MCF 10A (cell line): ENCODE results near the gene PPT2. TPM values are rescaled to one million over a fixed set of nuclear protein-coding genes. Genes with fewer than 3 reads are reported as not detected.

Source experiments
- BruUV-seq: library from RNA; stranded (reverse); fragments of 400-500 nt; replicated peaks from 2 replicates; lab custom pipeline; 2021; lab: Mats Ljungman, UMichigan
- CTCF ChIA-PET: fragments of 300-600 bp; sonication (Branson Sonifier 250); formaldehyde crosslinking; extraction: SDS; loops from one replicate; lab custom pipeline; 2021; ENCODE audit warnings: antibody characterized with exemption, inconsistent platforms; lab: Yijun Ruan, JAX
- POLR2A ChIA-PET: fragments of 300-600, 350-650 bp; sonication (Branson Sonifier 250); formaldehyde crosslinking; extraction: SDS; loops from one replicate; lab custom pipeline; 2020; ENCODE audit warnings: antibody characterized with exemption, inconsistent platforms; lab: Yijun Ruan, JAX
- DNase-seq: peaks from one replicate; pipeline ENCODE4 v3.0.0-alpha.2; 2018; ENCODE audit not compliant: unreplicated experiment
- H3K27ac Mint-ChIP-seq: one replicate; pipeline ENCODE4 v1.8.0; 2022; ENCODE audit warnings: mild to moderate bottlenecking, low read depth, mixed read lengths; ENCODE audit not compliant: unreplicated experiment
- H3K27me3 Mint-ChIP-seq: one replicate; pipeline ENCODE4 v1.8.0; 2022; ENCODE audit warnings: mixed read lengths; ENCODE audit not compliant: insufficient read depth, unreplicated experiment
- H3K36me3 Mint-ChIP-seq: one replicate; pipeline ENCODE4 v1.8.0; 2022; ENCODE audit warnings: mild to moderate bottlenecking, moderate library complexity, mixed read lengths; ENCODE audit not compliant: insufficient read depth, unreplicated experiment
- H3K4me1 Mint-ChIP-seq: one replicate; pipeline ENCODE4 v1.8.0; 2022; ENCODE audit warnings: mixed read lengths; ENCODE audit not compliant: insufficient read depth, unreplicated experiment
- H3K4me3 Mint-ChIP-seq: one replicate; pipeline ENCODE4 v1.8.0; 2022; ENCODE audit warnings: mild to moderate bottlenecking, moderate library complexity, mixed read lengths; ENCODE audit not compliant: unreplicated experiment
- H3K9me3 Mint-ChIP-seq: one replicate; pipeline ENCODE4 v1.8.0; 2022; ENCODE audit warnings: mixed read lengths; ENCODE audit not compliant: unreplicated experiment
- intact Hi-C: fragments of 100-400 bp; cut with micrococcal nuclease; formaldehyde crosslinking; loops from 2 replicates; pipeline ENCODE4 v1.14.1; 2022
- total RNA-seq: library from RNA; stranded (reverse); gene quantifications from 2 replicates; pipeline ENCODE4 v1.2.3, GENCODE V29; 2022
- TF ChIP-seq, protein P1 (sequence below): fragments of 200-600 bp; IDR thresholded peaks from one replicate; pipeline ENCODE4 v1.8.0; 2022; ENCODE audit warnings: antibody characterized with exemption, mild to moderate bottlenecking; ENCODE audit not compliant: unreplicated experiment

Gene PPT2
- total RNA-seq, 1 experiment from 2014 or later = 3.7 TPM

DNA sequence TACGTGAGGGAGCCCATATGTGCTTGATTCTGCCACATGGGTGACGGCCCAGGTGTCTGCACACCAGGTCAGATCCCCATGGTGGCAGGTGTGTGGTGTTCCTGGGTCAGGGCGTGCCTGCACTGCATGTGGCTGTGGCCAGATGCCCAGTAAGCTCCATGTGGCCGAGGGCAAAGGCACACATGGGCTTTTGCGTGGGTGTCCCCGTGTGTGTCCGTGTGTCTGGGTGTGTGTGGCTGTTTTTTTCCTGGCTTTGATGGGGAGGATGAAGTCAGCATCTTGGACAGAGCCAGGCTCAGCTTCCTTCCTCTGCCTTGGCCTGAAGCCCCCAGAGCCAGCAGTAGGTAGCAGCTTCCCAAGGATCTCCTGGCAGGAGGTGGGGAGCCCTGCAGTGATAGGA, 43.3 kb upstream of the PPT2 start:
- ChIA-PET CTCF (interaction anchor here (0.8 to 4.7 kb wide), 3 partner anchors 7 to 47 kb away, joined by 3 to 31 read pairs (median 4); no protein-coding TSS in a partner anchor), POLR2A (interaction anchor here (0.6 to 1.5 kb wide), 7 partner anchors 9 to 828 kb away, joined by 3 to 7 read pairs (median 3); partner anchors contain the start of genes AGPAT1 and ATF6B)
- BruUV-seq = no TSS peak
- Mint-ChIP-seq H3K27me3 (peaks cover 18% of the 10 kb centered on the region), H3K4me3 (no peak overlapping the region), H3K27ac (no peak overlapping the region), H3K4me1 (peaks cover 51% of the 10 kb centered on the region), H3K9me3 (no peaks in the 10 kb centered on the region), H3K36me3 (peaks cover 31% of the 10 kb centered on the region)
- no peak for DNase-seq
- TF ChIP-seq, protein P1, sequence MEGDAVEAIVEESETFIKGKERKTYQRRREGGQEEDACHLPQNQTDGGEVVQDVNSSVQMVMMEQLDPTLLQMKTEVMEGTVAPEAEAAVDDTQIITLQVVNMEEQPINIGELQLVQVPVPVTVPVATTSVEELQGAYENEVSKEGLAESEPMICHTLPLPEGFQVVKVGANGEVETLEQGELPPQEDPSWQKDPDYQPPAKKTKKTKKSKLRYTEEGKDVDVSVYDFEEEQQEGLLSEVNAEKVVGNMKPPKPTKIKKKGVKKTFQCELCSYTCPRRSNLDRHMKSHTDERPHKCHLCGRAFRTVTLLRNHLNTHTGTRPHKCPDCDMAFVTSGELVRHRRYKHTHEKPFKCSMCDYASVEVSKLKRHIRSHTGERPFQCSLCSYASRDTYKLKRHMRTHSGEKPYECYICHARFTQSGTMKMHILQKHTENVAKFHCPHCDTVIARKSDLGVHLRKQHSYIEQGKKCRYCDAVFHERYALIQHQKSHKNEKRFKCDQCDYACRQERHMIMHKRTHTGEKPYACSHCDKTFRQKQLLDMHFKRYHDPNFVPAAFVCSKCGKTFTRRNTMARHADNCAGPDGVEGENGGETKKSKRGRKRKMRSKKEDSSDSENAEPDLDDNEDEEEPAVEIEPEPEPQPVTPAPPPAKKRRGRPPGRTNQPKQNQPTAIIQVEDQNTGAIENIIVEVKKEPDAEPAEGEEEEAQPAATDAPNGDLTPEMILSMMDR = no peak
- intact Hi-C loops = no loop called here

DNA sequence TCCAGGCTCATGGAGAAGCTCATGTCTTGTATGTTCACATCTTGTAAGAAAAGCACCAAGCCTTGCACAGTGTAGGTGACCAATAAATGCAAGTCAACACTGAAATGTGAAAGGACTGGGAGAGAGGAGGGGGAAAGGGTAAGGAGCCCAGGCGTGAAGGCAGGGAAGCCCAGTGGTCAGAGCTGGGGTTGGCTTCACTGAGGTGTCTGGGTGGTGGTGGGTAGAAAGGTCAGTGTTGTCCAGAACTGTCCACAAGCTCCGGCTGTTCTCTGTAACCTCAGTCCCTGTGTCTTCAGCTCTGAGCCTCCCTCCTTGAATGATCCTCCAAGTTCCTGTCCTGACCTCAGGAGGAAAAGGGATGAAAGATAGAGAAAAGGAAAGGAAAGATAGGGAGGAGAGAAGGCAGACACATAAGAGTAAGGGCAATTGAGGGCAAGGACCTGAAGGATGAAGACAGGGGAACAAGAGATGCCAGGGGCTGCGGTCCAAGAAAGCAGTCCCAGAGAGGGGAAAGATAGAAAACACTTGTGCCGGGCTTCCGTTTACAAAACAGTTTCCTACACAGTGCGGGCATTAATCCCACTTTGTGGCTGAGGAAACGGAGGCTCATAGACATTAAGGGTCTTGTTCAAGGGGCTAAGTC, 42.4 kb upstream of the PPT2 start:
- peaks cover 18% of the 10 kb centered on the region for H3K27me3 Mint-ChIP-seq
- ChIA-PET CTCF (interaction anchor here (0.8 kb wide), 1 partner anchor 10 kb away, joined by 4 read pairs; no protein-coding TSS in a partner anchor), POLR2A (interaction anchor here (0.8 to 1.5 kb wide), 4 partner anchors 9 to 84 kb away, joined by 3 to 7 read pairs (median 4); partner anchors contain the start of gene ATF6B)
- H3K9me3 Mint-ChIP-seq = no peaks in the 10 kb centered on the region
- no peak overlapping the region for H3K4me3 Mint-ChIP-seq
- intact Hi-C loops = no loop called here
- peaks cover 51% of the 10 kb centered on the region for H3K4me1 Mint-ChIP-seq
- no peak overlapping the region for H3K27ac Mint-ChIP-seq
- no peak for DNase-seq
- H3K36me3 Mint-ChIP-seq = peaks cover 40% of the 10 kb centered on the region
- TF ChIP-seq, protein P1 = no peak
- no TSS peak for BruUV-seq

DNA sequence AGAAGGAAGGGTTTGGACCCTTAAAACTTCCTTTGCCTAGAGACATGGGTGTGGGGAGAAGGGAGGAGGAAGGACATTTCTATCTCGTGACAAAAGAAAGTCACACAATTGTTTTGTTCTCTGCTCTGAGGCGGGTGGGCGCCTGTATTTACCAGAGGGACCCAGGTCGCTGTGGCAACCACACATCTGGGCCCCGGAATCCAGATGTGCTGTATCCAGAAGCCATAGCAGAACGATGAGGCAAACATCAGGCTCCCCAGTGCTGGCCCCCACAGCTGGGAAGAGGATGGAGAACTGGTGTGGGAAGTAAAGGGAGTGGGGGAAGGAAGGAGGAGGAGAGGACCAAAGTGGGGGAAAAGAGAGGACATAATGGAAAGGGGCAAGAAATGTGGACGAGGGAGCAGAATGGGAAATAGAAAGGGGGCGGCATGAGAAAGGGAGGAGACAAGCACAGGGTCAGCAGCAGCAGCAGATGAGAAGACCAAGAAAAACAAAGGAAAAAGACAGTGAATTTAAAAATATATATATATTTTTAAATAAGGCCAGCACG, 41.4 kb upstream of the PPT2 start:
- ChIA-PET CTCF (no interaction called here), POLR2A (interaction anchor here (0.7 kb wide), 1 partner anchor 829 kb away, joined by 5 read pairs; no protein-coding TSS in a partner anchor)
- peaks cover 41% of the 10 kb centered on the region for H3K36me3 Mint-ChIP-seq
- intact Hi-C loops = no loop called here
- no peaks in the 10 kb centered on the region for H3K9me3 Mint-ChIP-seq
- TF ChIP-seq, protein P1 = no peak
- no peak overlapping the region for H3K4me3 Mint-ChIP-seq
- H3K27ac Mint-ChIP-seq = no peak overlapping the region
- DNase-seq = no peak
- peaks cover 42% of the 10 kb centered on the region for H3K4me1 Mint-ChIP-seq
- peaks cover 18% of the 10 kb centered on the region for H3K27me3 Mint-ChIP-seq
- BruUV-seq = no TSS peak
